Measurements from ENCODE around the gene BBS5.
"Not testable (repeated sequence)": the region's sequence is repeated elsewhere in the genome, so short reads cannot be mapped to it uniquely, and the experiment has no call there.

The BBS5 gene

DNA sequence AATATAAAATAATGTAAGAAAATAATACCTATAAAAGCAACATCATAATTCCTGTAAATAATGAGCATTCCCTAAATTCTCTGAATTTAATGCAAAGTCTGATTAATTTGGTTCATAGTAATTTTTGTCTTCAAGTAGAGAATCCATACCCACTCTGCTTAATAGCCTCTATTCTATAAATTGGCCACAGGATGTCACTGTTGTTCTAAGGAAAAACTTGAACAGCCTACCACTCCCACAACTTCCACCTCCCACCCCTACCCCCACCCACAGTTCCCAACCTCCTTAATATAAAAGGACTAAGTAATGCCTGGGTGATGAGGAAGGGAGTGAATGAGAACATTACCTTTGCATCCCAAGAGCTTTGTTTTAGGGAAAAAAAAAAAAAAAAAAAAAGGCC is 27.2 kb upstream of the BBS5 start:
- Histone ChIP-seq H2BK15ac (ENCODE audit: low read length) (no peak overlapping the region), H3K27me3 (ENCODE audit: control insufficient read depth in 3 of 3, insufficient read depth in 3 of 3, low read depth in 1 of 3, low read length in 3 of 3) (peaks cover 0 to 15% (median 0%) of the 10 kb centered on the region in 3 experiments), H3K23ac (ENCODE audit: low read depth, low read length, poor library complexity) (no peak overlapping the region), H2AFZ (ENCODE audit: low read length) (no peak overlapping the region), H2AK5ac (ENCODE audit: low read depth, low read length) (no peak overlapping the region), H3K18ac (ENCODE audit: low read length) (no peak overlapping the region), H3K14ac (ENCODE audit: low read length) (no peak overlapping the region), H3K36me3 (replicated peaks in 1 of 2; ENCODE audit: control insufficient read depth in 2 of 2, insufficient read depth in 2 of 2, low read length in 2 of 2) (no peaks in the 10 kb centered on the region), H3K79me1 (ENCODE audit: low read depth, low read length) (no peaks in the 10 kb centered on the region), H3K4me1 (ENCODE audit: control insufficient read depth in 2 of 2, insufficient read depth in 1 of 2, low read depth in 1 of 2, low read length in 2 of 2) (no peaks in the 10 kb centered on the region), H3K4me2 (ENCODE audit: insufficient read depth, low read length, poor library complexity, severe bottlenecking) (no peak overlapping the region), H3K27ac (replicated peaks; ENCODE audit: low read length) (no peak overlapping the region), H3K4me3 (ENCODE audit: low read length in 2 of 2) (no peak overlapping the region), H4K91ac (ENCODE audit: low read depth, low read length, poor library complexity) (no peak overlapping the region), H2BK120ac (ENCODE audit: low read depth, low read length) (no peak overlapping the region), H3K4ac (ENCODE audit: low read length) (no peak overlapping the region), H3K9me3 (replicated peaks in 1 of 2; ENCODE audit: control insufficient read depth in 2 of 2, insufficient read depth in 1 of 2, low read depth in 1 of 2, low read length in 2 of 2) (no peaks in the 10 kb centered on the region), H2BK5ac (ENCODE audit: low read length) (no peak overlapping the region), H4K8ac (ENCODE audit: low read depth, low read length) (no peak overlapping the region), H2BK12ac (ENCODE audit: low read length) (no peak overlapping the region), H3K9ac (ENCODE audit: low read depth, low read length, poor library complexity) (no peak overlapping the region)
- DNase-seq (ENCODE audit: low spot score) = peak; percentile 9

DNA sequence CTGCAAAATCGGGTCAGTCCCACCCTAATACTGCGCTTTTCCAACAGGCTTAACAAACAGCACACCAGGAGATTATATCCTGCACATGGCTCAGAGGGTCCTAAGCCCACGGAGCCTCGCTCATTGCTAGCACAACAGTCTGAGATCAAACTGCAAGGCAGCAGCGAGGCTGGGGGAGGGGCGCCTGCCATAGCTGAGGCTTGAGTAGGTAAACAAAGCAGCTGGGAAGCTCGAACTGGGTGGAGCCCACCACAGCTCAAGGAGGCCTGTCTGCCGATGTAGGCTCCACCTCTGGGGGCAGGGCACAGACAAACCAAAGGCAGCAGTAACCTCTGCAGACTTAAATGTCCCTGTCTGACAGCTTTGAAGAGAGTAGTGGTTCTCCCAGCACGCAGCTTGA is 26.2 kb upstream of the BBS5 start:
- H3K18ac ChIP-seq (ENCODE audit: low read length); H3K79me1 ChIP-seq (ENCODE audit: low read depth, low read length); H3K27ac ChIP-seq (replicated peaks; ENCODE audit: low read length); H2AK5ac ChIP-seq (ENCODE audit: low read depth, low read length); H3K4ac ChIP-seq (ENCODE audit: low read length); H2BK15ac ChIP-seq (ENCODE audit: low read length); H2BK120ac ChIP-seq (ENCODE audit: low read depth, low read length); H3K4me3 ChIP-seq (ENCODE audit: low read length in 2 of 2); H2BK12ac ChIP-seq (ENCODE audit: low read length); H4K8ac ChIP-seq (ENCODE audit: low read depth, low read length); H2AFZ ChIP-seq (ENCODE audit: low read length); H3K23ac ChIP-seq (ENCODE audit: low read depth, low read length, poor library complexity); H3K4me2 ChIP-seq (ENCODE audit: insufficient read depth, low read length, poor library complexity, severe bottlenecking); H3K14ac ChIP-seq (ENCODE audit: low read length); DNase-seq (ENCODE audit: low spot score); H4K91ac ChIP-seq (ENCODE audit: low read depth, low read length, poor library complexity); H3K36me3 ChIP-seq (replicated peaks in 1 of 2; ENCODE audit: control insufficient read depth in 2 of 2, insufficient read depth in 2 of 2, low read length in 2 of 2); H3K9ac ChIP-seq (ENCODE audit: low read depth, low read length, poor library complexity); H2BK5ac ChIP-seq (ENCODE audit: low read length); H3K4me1 ChIP-seq (ENCODE audit: control insufficient read depth in 2 of 2, insufficient read depth in 1 of 2, low read depth in 1 of 2, low read length in 2 of 2); H3K9me3 ChIP-seq (replicated peaks in 1 of 2; ENCODE audit: control insufficient read depth in 2 of 2, insufficient read depth in 1 of 2, low read depth in 1 of 2, low read length in 2 of 2): not testable (repeated sequence)
- WGBS, 2 donors (ENCODE audit: extremely low coverage in 2 of 2, insufficient read length in 2 of 2, insufficient replicate concordance in 1 of 2) = no CpG with 5 or more reads among the region's 9 CpGs
- H3K27me3 ChIP-seq (ENCODE audit: control insufficient read depth in 3 of 3, insufficient read depth in 3 of 3, low read depth in 1 of 3, low read length in 3 of 3) = peaks cover 0 to 13% (median 0%) of the 10 kb centered on the region in 3 experiments

DNA sequence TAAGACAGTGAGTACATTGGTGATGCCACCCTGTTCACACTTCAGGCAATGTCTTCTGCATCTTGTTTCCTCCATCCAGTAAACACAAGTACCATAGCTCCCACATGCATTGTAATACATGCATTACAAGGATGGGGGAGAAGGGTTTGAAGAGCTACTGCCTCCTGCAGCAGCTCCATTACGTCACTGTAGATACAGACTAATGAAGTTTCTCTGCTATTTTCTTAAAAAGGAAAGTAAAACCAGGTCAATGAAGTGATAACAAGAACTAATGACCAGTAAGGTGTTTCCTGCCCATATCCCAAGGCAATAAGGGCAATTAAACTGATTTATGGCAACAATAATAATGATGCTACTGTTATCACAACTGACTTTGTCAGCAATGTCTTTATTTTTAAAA is 18.2 kb upstream of the BBS5 start:
- H4K91ac ChIP-seq (ENCODE audit: low read depth, low read length, poor library complexity) = no peak overlapping the region
- no peak overlapping the region for H2BK5ac ChIP-seq (ENCODE audit: low read length)
- H3K36me3 ChIP-seq (replicated peaks in 1 of 2; ENCODE audit: control insufficient read depth in 2 of 2, insufficient read depth in 2 of 2, low read length in 2 of 2) = no peaks in the 10 kb centered on the region
- H4K8ac ChIP-seq (ENCODE audit: low read depth, low read length) = no peak overlapping the region
- H3K14ac ChIP-seq (ENCODE audit: low read length) = no peak overlapping the region
- no peak overlapping the region for H3K9ac ChIP-seq (ENCODE audit: low read depth, low read length, poor library complexity)
- H3K4me2 ChIP-seq (ENCODE audit: insufficient read depth, low read length, poor library complexity, severe bottlenecking) = no peak overlapping the region
- no peaks in the 10 kb centered on the region for H3K9me3 ChIP-seq (replicated peaks in 1 of 2; ENCODE audit: control insufficient read depth in 2 of 2, insufficient read depth in 1 of 2, low read depth in 1 of 2, low read length in 2 of 2)
- no peak overlapping the region for H2BK12ac ChIP-seq (ENCODE audit: low read length)
- H3K4me3 ChIP-seq (ENCODE audit: low read length in 2 of 2) = no peak overlapping the region
- H3K4ac ChIP-seq (ENCODE audit: low read length) = no peak overlapping the region
- H3K27ac ChIP-seq (replicated peaks; ENCODE audit: low read length) = no peak overlapping the region
- H3K27me3 ChIP-seq (ENCODE audit: control insufficient read depth in 3 of 3, insufficient read depth in 3 of 3, low read depth in 1 of 3, low read length in 3 of 3) = peaks cover 0 to 7% (median 0%) of the 10 kb centered on the region in 3 experiments
- H2BK15ac ChIP-seq (ENCODE audit: low read length) = no peak overlapping the region
- WGBS, 2 donors (ENCODE audit: extremely low coverage in 2 of 2, insufficient read length in 2 of 2, insufficient replicate concordance in 1 of 2) = no CpG with 5 or more reads among the region's 1 CpG
- no peak overlapping the region for H3K18ac ChIP-seq (ENCODE audit: low read length)
- no peak overlapping the region for H2AFZ ChIP-seq (ENCODE audit: low read length)
- no peaks in the 10 kb centered on the region for H3K4me1 ChIP-seq (ENCODE audit: control insufficient read depth in 2 of 2, insufficient read depth in 1 of 2, low read depth in 1 of 2, low read length in 2 of 2)
- DNase-seq (ENCODE audit: low spot score) = no peak
- H3K23ac ChIP-seq (ENCODE audit: low read depth, low read length, poor library complexity) = no peak overlapping the region
- H2BK120ac ChIP-seq (ENCODE audit: low read depth, low read length) = no peak overlapping the region
- no peaks in the 10 kb centered on the region for H3K79me1 ChIP-seq (ENCODE audit: low read depth, low read length)
- no peak overlapping the region for H2AK5ac ChIP-seq (ENCODE audit: low read depth, low read length)

DNA sequence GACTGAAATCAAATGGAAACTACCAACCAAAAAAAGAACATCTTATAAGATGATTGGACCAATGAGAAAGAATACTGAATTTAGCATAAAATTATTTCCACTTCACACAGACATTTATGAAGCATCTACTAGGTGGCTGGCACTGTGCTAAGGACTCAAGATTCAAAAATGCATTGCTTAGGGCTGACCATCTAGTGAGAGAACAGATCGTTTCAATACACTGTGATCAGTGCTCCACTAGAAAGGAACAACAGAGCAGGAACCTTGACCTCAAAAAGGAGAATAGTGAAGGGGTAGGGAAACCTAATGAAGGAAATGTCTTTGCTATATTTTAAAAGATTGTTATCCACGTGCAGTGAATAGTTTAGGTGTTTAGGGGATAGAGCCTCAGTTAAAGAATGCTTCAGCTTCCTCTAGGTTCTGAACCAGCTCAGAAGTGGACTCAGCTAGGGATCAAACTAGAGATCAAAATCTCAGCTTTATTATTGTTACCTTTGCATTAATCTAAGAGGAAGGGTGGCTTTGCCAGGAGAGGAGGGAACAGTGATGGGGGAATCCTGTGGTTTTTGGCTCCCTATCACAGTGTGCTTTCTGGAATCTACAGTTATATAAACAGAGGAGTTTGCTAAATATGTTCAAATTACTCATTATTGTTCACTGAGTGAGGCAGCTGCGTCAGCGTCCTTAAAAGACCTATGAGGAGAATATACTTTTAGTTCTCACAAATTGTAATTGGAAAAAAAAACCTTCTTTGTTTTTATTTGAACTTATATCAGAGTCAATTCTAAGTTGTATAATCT is 16.2 kb upstream of the BBS5 start:
- H3K18ac ChIP-seq (ENCODE audit: low read length) = no peak overlapping the region
- H3K27ac ChIP-seq (replicated peaks; ENCODE audit: low read length) = no peak overlapping the region
- H2BK15ac ChIP-seq (ENCODE audit: low read length) = no peak overlapping the region
- no peak overlapping the region for H3K4me2 ChIP-seq (ENCODE audit: insufficient read depth, low read length, poor library complexity, severe bottlenecking)
- no peak overlapping the region for H2BK5ac ChIP-seq (ENCODE audit: low read length)
- no peak overlapping the region for H3K23ac ChIP-seq (ENCODE audit: low read depth, low read length, poor library complexity)
- no peaks in the 10 kb centered on the region for H3K4me1 ChIP-seq (ENCODE audit: control insufficient read depth in 2 of 2, insufficient read depth in 1 of 2, low read depth in 1 of 2, low read length in 2 of 2)
- no peak overlapping the region for H3K4ac ChIP-seq (ENCODE audit: low read length)
- no peak overlapping the region for H4K8ac ChIP-seq (ENCODE audit: low read depth, low read length)
- H3K79me1 ChIP-seq (ENCODE audit: low read depth, low read length) = no peaks in the 10 kb centered on the region
- H3K14ac ChIP-seq (ENCODE audit: low read length) = no peak overlapping the region
- no peak overlapping the region for H2AK5ac ChIP-seq (ENCODE audit: low read depth, low read length)
- H2BK12ac ChIP-seq (ENCODE audit: low read length) = no peak overlapping the region
- no peak overlapping the region for H3K4me3 ChIP-seq (ENCODE audit: low read length in 2 of 2)
- H4K91ac ChIP-seq (ENCODE audit: low read depth, low read length, poor library complexity) = no peak overlapping the region
- H3K9ac ChIP-seq (ENCODE audit: low read depth, low read length, poor library complexity) = no peak overlapping the region
- H3K27me3 ChIP-seq (ENCODE audit: control insufficient read depth in 3 of 3, insufficient read depth in 3 of 3, low read depth in 1 of 3, low read length in 3 of 3) = peaks cover 0 to 7% (median 0%) of the 10 kb centered on the region in 3 experiments
- no peaks in the 10 kb centered on the region for H3K9me3 ChIP-seq (replicated peaks in 1 of 2; ENCODE audit: control insufficient read depth in 2 of 2, insufficient read depth in 1 of 2, low read depth in 1 of 2, low read length in 2 of 2)
- no CpG with 5 or more reads among the region's 4 CpGs for WGBS, 2 donors (ENCODE audit: extremely low coverage in 2 of 2, insufficient read length in 2 of 2, insufficient replicate concordance in 1 of 2)
- H2AFZ ChIP-seq (ENCODE audit: low read length) = peak overlapping the region; percentile 11
- no peaks in the 10 kb centered on the region for H3K36me3 ChIP-seq (replicated peaks in 1 of 2; ENCODE audit: control insufficient read depth in 2 of 2, insufficient read depth in 2 of 2, low read length in 2 of 2)
- no peak overlapping the region for H2BK120ac ChIP-seq (ENCODE audit: low read depth, low read length)
- DNase-seq (ENCODE audit: low spot score) = no peak
